A673 (cell line): ENCODE measurements around the gene HNRNPD. TPM values are rescaled to one million over a fixed set of nuclear protein-coding genes. Genes with fewer than 3 reads are reported as not detected.
A peak's percentile ranks its signal among the peaks of the same experiment; 100 is the strongest.
"Not testable (repeated sequence)": the region's sequence is repeated elsewhere in the genome, so short reads cannot be mapped to it uniquely, and the experiment has no call there.

ENCODE experiments used
- BruUV-seq: library from RNA; stranded (reverse); fragments of 400-500 nt; replicated peaks from 2 replicates; lab custom pipeline; 2021; lab: Mats Ljungman, UMichigan
- CTCF ChIA-PET: fragments of 300-600 bp; sonication (Branson Sonifier 250); formaldehyde crosslinking; loops from one replicate; lab custom pipeline; 2022; ENCODE audit warnings: antibody characterized with exemption; lab: Charles Lee
- POLR2A ChIA-PET: fragments of 300-600 bp; sonication (Branson Sonifier 250); formaldehyde crosslinking; loops from one replicate; lab custom pipeline; 2022; ENCODE audit warnings: antibody characterized with exemption; ENCODE audit not compliant: low non-redundant PET; lab: Charles Lee
- DNase-seq: peaks from one replicate; pipeline ENCODE4 v3.0.0-alpha.2; 2015; ENCODE audit warnings: low spot score
- H3K27ac ChIP-seq: fragments of 200-600 bp; sonication (generic); 2 replicates; pipeline ENCODE4 v1.5.1; 2016; ENCODE audit warnings: mixed run types, low read depth, mild to moderate bottlenecking, mixed read lengths, antibody characterized with exemption, low read length; ENCODE audit not compliant: poor library complexity, severe bottlenecking
- H3K27me3 ChIP-seq: fragments of 200-600 bp; sonication (generic); replicated peaks from 2 replicates; pipeline ENCODE4 v1.6.1; 2017; ENCODE audit warnings: mixed run types, low read depth, mild to moderate bottlenecking, mixed read lengths, antibody characterized with exemption, low read length; ENCODE audit not compliant: insufficient read depth, poor library complexity
- H3K36me3 ChIP-seq: fragments of 200-600 bp; sonication (generic); 2 replicates; pipeline ENCODE4 v1.6.1; 2016; ENCODE audit warnings: mixed run types, mild to moderate bottlenecking, mixed read lengths, antibody characterized with exemption, low read length; ENCODE audit not compliant: insufficient read depth, poor library complexity, severe bottlenecking
- H3K4me1 ChIP-seq: fragments of 200-600 bp; sonication (generic); 2 replicates; pipeline ENCODE4 v1.6.1; 2017; ENCODE audit warnings: mixed run types, mild to moderate bottlenecking, mixed read lengths, antibody characterized with exemption, low read length; ENCODE audit not compliant: insufficient read depth, poor library complexity, severe bottlenecking
- H3K4me3 ChIP-seq: fragments of 200-600 bp; sonication (generic); 2 replicates; pipeline ENCODE4 v1.5.1; 2016; ENCODE audit warnings: low read depth, mixed run types, mild to moderate bottlenecking, mixed read lengths, low read length; ENCODE audit not compliant: poor library complexity, severe bottlenecking
- H3K9me3 ChIP-seq: fragments of 200-600 bp; sonication (generic); 2 replicates; pipeline ENCODE4 v1.6.1; 2016; ENCODE audit warnings: mixed run types, low read depth, mild to moderate bottlenecking, mixed read lengths, antibody characterized with exemption, low read length; ENCODE audit not compliant: poor library complexity, severe bottlenecking
- EZH2 ChIP-seq: fragments of 200-600 bp; sonication (generic); IDR thresholded peaks from 2 replicates; pipeline ENCODE4 v1.6.1; 2017; ENCODE audit warnings: borderline replicate concordance, low read depth, mild to moderate bottlenecking, mixed read lengths, antibody characterized with exemption, low read length; ENCODE audit not compliant: poor library complexity, severe bottlenecking
- intact Hi-C: fragments of 100-400 bp; cut with micrococcal nuclease; formaldehyde crosslinking; loops from one replicate; pipeline ENCODE4 v1.10.0; 2022; ENCODE audit not compliant: unreplicated experiment
- total RNA-seq: library from RNA; stranded (reverse); gene quantifications from 2 replicates; pipeline ENCODE4 v1.2.3, GENCODE V29; 2021
- TF ChIP-seq, protein P1 (sequence below): fragments of 300-800, 200-600 bp; sonication (generic); conservative IDR thresholded peaks from 2 replicates; pipeline ENCODE4 v1.5.1; 2017; ENCODE audit warnings: low read depth, mild to moderate bottlenecking, antibody characterized with exemption, low read length, moderate library complexity, mixed read lengths

Gene HNRNPD
- total RNA-seq, 1 experiment from 2014 or later = 316 TPM

DNA sequence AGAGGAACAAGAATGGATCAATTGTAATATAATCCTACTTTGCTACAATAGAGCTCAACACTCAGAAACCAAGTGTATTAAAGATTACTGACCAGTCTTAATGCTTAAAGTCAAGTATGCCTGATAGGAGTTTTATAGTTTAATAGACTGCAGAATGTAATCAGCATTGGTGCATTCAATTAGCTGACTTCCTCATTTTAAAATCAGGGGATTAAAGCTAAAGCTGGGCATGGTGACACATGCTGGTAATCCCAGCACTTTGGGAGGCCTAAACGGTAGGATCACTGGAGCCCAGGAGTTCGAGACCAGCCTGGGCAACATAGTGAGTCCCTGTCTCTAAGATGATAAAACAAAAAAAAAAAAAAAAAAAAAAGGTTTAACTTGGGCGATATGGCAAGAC lies 45.7 kb upstream of the HNRNPD start:
- Histone ChIP-seq H3K4me1 (no peaks in the 10 kb centered on the region), H3K9me3 (no peaks in the 10 kb centered on the region), H3K36me3 (peaks cover 14% of the 10 kb centered on the region), H3K27ac (no peak overlapping the region), H3K27me3 (no peaks in the 10 kb centered on the region), H3K4me3 (no peak overlapping the region)
- intact Hi-C loops = no loop called here
- CTCF ChIA-PET = no interaction called here
- peak; percentile 24 for DNase-seq
- no peak for TF ChIP-seq EZH2
- TF ChIP-seq, protein P1, sequence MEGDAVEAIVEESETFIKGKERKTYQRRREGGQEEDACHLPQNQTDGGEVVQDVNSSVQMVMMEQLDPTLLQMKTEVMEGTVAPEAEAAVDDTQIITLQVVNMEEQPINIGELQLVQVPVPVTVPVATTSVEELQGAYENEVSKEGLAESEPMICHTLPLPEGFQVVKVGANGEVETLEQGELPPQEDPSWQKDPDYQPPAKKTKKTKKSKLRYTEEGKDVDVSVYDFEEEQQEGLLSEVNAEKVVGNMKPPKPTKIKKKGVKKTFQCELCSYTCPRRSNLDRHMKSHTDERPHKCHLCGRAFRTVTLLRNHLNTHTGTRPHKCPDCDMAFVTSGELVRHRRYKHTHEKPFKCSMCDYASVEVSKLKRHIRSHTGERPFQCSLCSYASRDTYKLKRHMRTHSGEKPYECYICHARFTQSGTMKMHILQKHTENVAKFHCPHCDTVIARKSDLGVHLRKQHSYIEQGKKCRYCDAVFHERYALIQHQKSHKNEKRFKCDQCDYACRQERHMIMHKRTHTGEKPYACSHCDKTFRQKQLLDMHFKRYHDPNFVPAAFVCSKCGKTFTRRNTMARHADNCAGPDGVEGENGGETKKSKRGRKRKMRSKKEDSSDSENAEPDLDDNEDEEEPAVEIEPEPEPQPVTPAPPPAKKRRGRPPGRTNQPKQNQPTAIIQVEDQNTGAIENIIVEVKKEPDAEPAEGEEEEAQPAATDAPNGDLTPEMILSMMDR = no peak
- BruUV-seq = no TSS peak
- POLR2A ChIA-PET = interaction anchor here (0.8 kb wide), 1 partner anchor 10 kb away, joined by 3 read pairs; no protein-coding TSS in a partner anchor

DNA sequence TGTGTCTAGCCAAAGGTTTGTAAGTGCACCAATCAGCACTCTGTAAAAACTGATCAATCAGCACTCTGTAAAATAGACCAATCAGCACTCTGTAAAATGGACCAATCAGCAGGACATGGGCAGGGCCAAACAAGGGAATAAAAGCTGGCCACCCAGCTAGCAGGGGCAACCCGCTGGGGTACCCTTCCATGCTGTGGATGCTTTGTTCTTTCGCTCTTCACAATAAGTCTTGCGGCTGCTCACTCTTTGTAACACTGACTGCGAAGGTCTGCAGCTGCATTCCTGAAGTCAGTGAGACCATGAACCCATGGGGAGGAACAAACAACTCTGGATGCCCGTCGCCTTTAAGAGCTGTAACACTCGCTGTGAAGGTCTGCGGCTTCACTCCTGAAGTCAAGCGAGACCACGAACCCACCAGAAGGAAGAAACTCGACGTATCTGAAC lies 42.2 kb upstream of the HNRNPD start:
- TF ChIP-seq, protein P1 = no peak
- no peak for TF ChIP-seq EZH2
- Histone ChIP-seq H3K4me1 (no peaks in the 10 kb centered on the region), H3K27me3 (no peaks in the 10 kb centered on the region), H3K4me3 (no peak overlapping the region), H3K36me3 (no peaks in the 10 kb centered on the region), H3K9me3 (no peaks in the 10 kb centered on the region), H3K27ac (no peak overlapping the region)
- no TSS peak for BruUV-seq
- intact Hi-C loops = no loop called here
- CTCF ChIA-PET = no interaction called here
- DNase-seq = no peak
- POLR2A ChIA-PET = no interaction called here

DNA sequence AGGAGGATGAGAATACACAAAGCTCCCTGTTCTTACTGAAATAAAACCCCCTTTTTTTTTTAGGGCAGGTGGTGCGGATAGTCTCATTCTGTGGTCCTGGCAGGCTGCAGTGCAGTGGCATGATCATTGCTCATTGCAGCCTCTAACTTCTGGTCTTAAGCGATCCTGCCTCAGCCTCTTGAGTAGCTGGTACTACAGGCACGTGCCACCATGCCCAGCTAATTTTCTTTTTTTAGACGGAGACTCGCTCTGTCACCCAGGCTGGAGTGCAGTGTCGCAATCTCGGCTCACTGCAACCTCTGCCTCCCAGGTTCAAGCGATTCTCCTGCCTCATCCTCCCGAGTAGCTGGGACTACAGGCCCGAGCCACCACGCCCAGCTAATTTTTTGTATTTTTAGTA lies 41.3 kb upstream of the HNRNPD start:
- H3K36me3 ChIP-seq, H3K9me3 ChIP-seq, intact Hi-C loops, H3K27me3 ChIP-seq, BruUV-seq, H3K27ac ChIP-seq, POLR2A ChIA-PET, H3K4me1 ChIP-seq, DNase-seq, CTCF ChIA-PET, H3K4me3 ChIP-seq: not testable (repeated sequence)

DNA sequence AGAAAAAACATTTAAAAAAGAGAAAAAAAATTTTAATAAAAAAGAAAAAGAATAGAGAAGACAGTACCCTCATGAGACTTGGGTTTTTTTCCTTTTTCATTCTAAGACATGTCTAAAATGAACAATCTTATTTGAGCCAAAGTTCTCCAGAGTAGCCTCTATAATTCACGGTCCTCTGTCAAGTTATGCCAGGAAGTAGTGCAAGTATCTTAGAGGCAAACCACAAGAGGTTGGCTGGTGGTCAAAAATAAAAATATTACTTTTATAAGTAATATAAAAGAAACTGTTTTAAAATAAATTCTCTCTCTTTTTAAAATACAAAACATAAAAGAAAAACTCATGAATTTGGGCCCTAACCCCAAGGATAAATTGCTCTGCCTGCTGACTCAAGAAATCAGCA lies 29.9 kb upstream of the HNRNPD start:
- Histone ChIP-seq H3K27ac (no peak overlapping the region), H3K4me1 (no peaks in the 10 kb centered on the region), H3K36me3 (no peaks in the 10 kb centered on the region), H3K27me3 (no peaks in the 10 kb centered on the region), H3K4me3 (no peak overlapping the region), H3K9me3 (no peaks in the 10 kb centered on the region)
- DNase-seq = no peak
- intact Hi-C loops = no loop called here
- POLR2A ChIA-PET = no interaction called here
- no peak for TF ChIP-seq EZH2
- TF ChIP-seq, protein P1 = no peak
- BruUV-seq = no TSS peak
- CTCF ChIA-PET = no interaction called here
